Stimulated activated CD8-positive, alpha-beta memory T cell treated with anti-CD3 and anti-CD28 coated beads, Interleukin-12 subunit alpha, Interleukin-12 subunit beta, amount 100 ng/mL, for 1 hour (primary cell): ENCODE data around the gene RBM10.

Experiments
- DNase-seq: peaks from one replicate; pipeline ENCODE4 v3.0.0-alpha.2; 2020; ENCODE audit warnings: low read depth

Gene RBM10

DNA sequence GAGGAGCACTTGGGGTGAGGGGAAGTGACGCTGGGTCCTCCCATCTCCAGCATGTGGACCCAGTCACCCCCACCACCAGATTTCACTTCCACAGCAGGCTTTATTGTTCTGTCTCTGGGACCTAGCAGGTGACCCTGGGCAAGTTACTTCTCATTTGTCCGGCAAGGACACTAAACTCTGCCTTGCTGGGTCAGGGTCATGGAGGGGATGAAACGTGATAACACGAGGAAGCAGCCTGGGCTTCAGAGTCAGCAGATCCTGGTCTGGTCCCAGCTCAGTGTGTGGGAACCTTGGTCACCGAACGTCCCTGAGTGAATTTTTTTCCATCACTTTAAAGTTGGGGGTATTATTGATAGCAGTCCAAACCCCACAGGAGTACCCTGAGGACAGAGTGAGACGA lies 52.5 kb downstream of the RBM10 start:
- no peak for DNase-seq

DNA sequence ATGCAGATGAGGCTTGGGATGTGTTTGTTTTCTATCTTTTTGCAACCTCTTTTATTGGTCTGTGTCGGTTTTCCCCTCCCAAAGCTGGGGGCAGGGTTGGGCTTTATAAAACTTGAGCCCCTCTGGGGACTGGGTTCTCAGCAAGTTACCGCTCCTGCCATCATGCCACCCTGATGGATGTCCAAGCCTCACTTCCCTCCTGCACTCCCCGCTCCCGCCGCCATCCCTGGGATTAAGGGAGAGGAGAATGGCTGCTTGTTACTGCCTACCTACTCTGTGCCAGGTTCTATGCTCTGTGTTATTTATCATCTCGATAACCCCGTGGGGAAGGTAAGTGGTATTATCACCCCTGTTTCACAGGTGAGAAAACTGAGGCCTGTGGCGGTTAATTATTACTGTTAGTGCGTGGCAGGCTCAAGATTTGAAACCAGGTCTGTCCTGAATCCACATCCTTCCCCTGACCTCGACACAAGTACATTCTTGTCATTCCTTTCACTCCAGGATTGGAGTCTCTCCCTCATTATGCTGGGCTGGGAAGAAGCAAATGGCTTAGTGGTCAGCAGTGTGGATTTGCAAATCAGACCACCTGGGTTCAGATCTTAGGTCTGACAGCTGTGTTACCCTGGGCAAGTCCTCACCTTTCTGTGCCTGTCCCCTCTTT lies 53.1 kb downstream of the RBM10 start:
- no peak for DNase-seq

DNA sequence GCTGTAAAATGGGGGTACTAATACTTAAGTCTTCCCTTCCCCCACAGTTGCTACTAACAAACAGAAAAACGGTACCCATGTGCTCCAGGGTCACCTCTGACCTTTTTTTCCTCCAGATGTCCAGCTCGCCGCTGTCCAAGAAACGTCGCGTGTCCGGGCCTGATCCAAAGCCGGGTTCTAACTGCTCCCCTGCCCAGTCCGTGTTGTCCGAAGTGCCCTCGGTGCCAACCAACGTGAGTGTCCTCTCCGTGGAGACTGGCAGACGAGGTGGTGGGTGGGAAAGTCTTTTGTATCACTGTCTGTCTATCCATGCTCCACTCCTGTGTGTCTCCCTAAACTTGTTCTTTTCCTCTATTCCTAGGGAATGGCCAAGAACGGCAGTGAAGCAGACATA lies 53.7 kb downstream of the RBM10 start:
- DNase-seq, result no peak

DNA sequence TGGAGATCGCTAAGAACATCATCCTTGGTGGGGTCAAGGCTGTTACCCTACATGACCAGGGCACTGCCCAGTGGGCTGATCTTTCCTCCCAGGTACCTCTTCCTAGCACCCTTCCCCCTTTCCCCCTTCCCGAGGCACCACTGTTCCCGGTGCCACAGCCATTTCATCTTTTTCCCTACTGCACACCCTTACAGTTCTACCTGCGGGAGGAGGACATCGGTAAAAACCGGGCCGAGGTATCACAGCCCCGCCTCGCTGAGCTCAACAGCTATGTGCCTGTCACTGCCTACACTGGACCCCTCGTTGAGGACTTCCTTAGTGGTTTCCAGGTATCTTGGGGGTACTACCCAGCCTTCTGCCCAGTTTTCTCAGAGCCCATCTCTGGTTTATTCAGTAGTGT lies 54.3 kb downstream of the RBM10 start:
- no peak for DNase-seq

DNA sequence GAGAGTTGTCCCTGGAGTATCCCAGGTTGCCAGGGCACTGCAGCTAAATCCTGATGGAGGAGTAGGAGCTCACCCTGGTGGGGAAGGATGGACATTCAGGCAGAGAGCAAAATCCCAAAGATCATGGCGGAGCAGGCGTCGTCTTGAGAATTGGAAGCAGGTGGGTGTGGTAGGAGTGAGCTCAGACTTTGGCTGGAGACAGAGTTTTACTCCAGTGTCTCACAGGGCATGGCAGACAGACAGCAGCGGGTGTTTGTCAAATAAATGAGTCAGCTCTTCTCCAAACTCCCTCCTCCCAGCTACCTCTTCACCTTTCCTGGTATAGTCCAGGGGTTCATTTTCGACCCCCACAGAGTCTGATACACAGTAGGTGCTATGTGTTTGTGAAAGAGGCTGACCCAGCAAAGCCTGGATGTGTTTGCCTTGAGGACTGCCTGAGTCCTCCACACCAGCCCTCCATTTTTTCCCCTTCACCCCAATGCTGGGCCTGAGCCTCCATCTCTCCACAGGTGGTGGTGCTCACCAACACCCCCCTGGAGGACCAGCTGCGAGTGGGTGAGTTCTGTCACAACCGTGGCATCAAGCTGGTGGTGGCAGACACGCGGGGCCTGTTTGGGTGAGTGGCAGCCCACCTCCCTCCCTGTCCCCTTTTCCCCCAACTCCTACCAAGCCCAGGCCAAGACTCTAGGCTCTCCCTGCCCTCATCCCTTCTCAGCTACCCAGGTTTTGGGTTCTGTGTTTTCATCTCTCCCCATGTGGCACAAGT lies 55.5 kb downstream of the RBM10 start:
- DNase-seq, result no peak

DNA sequence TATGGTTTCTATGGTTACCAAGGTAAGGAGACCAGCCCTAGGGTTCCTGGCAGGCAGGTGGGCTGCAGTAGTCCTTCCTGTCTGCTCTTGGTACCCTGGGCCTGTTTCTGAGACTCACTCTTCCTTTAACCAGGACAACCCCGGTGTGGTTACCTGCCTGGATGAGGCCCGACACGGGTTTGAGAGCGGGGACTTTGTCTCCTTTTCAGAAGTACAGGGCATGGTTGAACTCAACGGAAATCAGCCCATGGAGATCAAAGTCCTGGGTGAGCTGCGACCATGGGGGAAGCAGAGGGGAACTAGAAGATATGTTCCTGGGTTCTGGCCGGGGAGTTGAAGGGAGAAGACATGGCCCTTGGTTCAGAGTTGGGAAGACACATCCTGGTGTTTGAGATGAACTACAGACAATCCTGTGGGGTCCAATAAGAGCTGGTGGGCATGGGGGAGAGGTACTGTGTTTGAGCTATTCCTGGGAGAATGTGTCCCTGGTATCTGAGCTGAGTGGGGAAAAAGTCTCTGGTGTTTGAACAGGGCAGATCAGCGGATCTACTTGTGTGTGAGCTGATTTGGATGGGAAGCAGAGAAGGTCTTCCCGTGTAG lies 56.4 kb downstream of the RBM10 start:
- DNase-seq, result no peak

DNA sequence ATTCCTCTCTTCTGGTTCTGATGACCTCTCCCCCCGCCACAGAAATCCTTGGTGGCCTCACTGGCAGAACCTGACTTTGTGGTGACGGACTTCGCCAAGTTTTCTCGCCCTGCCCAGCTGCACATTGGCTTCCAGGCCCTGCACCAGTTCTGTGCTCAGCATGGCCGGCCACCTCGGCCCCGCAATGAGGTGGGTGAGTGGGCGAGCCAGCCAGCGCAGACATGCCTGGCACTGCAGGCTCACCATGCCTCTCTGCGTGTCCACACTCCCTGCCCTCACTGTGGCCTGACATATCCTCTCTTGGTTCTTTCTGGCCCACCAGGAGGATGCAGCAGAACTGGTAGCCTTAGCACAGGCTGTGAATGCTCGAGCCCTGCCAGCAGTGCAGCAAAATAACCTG lies 57.3 kb downstream of the RBM10 start:
- no peak for DNase-seq

DNA sequence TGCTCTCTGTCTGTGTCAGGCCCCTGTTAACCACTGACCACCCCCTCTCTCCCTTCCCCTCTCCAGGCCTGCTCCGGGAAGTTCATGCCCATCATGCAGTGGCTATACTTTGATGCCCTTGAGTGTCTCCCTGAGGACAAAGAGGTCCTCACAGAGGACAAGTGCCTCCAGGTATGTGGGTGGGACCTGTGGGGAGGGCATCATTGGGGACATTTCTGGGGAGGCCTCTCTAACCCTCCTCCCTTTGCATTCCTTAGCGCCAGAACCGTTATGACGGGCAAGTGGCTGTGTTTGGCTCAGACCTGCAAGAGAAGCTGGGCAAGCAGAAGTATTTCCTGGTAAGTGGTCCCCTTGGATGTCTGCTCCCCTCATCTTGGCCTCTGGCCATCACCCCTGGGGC lies 57.9 kb downstream of the RBM10 start:
- no peak for DNase-seq

DNA sequence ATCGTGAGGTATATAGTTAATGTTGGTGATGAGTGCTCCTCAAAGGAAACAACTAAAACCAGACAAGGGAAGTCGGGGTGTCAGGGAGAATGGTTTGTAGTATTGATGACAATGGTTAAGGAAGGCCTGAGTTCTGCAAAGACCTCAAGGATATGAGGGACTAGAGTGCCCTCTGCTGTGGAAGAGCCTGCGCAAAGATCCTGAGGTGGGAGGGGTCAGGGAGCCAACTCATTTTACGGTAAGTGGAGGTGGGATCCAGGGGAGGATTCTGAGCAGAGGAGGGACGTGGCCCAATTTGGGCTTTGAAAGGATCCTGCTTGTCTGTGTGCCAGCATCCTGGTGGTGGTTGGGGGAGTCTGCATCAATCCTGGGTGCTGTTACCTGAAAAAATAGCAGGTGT lies 59.9 kb downstream of the RBM10 start:
- no peak for DNase-seq

DNA sequence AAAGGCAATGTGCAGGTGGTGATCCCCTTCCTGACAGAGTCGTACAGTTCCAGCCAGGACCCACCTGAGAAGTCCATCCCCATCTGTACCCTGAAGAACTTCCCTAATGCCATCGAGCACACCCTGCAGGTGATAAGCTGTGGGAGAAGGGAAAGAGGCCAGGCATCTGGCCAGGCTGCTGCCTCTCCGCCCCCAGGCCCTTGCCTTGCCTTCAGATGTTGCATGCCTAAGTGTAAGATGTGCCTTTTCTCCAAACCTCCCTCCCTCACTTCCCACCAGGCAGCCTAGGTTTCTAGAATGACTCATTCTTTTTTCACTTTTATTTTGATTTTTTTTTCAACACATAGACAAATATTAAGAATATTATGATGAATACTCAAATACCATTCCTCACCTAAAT lies 61.3 kb downstream of the RBM10 start:
- DNase-seq, result no peak

DNA sequence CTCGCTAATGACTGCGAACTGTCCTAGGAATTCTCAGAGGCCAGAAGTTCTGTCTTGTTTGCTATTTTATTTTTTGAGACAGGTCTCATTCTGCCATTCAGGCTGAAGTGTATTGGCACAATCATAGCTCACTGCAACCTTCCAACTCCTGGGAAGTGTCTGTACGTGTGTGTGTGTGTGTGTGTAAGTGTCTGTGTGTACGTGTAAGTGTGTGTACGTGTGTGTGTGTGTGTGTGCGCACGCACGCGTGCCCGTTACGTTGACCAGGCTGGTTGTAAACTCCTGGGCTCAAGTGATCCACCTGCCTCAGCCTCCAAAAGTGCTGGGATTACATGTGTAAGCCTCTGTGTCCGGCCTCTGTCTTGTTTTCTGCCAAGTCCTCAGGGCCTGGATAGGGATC lies 63.1 kb downstream of the RBM10 start:
- no peak for DNase-seq

DNA sequence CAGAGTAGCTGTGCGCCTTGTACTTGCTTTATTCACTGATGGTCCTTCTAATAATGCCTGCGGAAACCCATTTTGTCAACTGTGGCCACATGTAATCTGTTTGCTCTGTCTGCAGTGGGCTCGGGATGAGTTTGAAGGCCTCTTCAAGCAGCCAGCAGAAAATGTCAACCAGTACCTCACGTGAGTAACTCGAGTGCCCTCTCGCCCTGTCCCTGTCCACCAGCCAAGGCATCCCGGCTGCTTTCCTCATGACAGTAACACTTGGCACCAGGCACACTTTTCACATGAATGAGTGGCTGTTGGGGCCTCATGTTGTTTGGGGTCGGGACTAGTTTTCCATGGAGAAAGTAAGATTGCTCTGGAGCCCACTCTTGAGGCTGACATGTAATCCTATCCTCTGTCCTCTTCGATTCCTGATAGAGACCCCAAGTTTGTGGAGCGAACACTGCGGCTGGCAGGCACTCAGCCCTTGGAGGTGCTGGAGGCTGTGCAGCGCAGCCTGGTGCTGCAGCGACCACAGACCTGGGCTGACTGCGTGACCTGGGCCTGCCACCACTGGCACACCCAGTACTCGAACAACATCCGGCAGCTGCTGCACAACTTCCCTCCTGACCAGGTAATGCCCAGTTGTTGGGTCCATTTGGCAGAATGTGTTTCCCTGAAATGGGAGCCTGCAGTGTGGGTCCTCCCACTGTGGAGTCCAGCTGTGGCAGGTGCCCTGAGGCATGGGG lies 64.7 kb downstream of the RBM10 start:
- no peak for DNase-seq

DNA sequence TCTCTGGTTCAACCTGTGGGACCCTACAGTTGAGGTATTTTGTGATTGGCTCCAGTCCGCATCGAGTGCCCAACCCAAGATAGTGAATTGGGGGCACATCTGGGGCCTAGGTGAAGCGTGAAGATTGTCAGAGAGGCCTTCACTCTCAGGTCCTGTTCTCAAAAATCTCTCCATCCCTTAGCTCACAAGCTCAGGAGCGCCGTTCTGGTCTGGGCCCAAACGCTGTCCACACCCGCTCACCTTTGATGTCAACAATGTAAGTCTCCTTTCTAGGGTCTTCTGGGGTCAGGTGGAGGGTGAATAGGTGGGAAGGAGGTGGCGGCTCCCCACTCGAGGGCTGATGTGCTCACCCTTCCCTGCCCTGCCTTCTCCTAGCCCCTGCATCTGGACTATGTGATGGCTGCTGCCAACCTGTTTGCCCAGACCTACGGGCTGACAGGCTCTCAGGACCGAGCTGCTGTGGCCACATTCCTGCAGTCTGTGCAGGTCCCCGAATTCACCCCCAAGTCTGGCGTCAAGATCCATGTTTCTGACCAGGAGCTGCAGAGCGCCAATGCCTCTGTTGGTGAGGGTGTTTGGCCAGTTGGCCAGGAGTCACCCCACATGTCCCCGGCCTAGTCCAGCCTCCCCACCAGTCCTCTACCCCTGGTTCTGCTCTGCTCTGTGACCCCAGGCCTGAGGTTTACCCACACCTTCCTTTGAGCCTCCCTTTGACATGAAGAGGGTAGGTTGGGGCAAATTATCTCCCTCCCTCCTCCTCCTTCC lies 65.8 kb downstream of the RBM10 start:
- DNase-seq, result no peak

DNA sequence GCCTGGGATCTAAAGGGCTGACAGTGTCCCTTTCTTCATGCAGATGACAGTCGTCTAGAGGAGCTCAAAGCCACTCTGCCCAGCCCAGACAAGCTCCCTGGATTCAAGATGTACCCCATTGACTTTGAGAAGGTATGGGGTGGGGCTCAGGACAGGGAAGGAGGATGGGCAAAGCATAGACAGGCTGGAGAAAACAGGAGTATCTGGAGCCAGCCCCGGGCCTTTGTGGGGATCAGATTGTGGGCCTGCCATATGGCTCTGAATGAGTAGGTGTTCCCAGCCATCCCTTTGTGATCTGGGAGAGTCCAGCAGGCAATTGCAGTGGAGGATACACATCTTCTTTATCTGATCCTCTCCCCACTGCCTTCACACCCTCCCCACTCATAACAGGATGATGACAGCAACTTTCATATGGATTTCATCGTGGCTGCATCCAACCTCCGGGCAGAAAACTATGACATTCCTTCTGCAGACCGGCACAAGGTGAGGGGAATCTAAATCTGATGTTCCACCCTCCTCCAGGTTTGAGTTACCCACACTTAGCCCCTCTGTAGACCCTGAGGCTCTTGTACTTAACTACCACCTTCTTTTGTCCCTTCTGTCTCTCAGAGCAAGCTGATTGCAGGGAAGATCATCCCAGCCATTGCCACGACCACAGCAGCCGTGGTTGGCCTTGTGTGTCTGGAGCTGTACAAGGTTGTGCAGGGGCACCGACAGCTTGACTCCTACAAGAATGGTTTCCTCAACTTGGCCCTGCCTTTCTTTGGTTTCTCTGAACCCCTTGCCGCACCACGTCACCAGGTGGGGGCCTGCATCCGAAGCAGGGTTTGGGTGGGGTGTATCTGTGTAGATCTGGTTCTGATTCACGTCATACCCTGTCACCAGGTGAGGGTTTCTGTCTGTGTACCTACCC lies 67.6 kb downstream of the RBM10 start:
- DNase-seq, result no peak

DNA sequence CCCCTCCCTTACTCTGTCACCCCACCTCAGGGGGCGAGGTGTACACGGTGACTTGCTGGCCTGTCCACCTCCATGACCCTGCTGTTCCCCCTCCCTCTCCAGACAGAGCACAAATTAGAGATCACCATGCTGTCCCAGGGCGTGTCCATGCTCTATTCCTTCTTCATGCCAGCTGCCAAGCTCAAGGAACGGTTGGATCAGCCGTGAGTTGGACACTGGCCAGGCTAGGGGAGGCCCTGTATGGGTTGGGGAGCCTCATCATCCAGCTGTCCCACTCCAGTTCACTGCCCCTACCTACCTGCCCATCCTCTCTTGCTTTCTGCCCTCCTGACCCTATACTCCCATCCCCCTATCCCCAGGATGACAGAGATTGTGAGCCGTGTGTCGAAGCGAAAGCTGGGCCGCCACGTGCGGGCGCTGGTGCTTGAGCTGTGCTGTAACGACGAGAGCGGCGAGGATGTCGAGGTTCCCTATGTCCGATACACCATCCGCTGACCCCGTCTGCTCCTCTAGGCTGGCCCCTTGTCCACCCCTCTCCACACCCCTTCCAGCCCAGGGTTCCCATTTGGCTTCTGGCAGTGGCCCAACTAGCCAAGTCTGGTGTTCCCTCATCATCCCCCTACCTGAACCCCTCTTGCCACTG lies 69.5 kb downstream of the RBM10 start:
- no peak for DNase-seq

DNA sequence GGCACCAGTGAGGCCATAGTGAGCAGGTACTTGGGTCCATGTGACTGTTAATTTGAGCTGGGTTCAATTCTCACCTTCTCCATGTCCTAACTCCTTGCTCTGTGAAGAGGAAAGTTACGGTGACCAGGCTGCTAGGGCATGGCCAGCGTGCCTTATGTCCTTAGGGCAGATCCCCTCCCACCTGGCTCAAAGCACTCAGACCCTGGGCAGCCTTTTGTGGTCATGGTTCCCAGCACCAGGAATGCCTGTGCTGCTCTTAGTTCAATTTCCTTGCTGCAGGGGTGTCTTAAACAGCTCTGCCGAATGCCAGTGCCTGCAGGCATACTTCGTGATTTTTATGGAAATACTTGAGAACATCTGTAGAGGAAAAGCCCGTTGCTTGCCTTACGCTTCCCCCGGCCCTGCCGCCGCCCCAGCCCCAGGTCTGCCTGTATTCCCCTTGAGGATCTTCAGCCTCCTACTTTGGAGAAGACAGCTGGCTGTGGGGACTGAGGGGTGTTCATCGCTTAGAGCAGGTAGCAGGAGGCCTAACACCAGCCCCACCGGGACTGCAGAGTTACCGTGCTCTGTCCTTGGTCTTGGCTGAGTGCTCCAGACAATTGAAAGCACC lies 70.4 kb downstream of the RBM10 start:
- no peak for DNase-seq

DNA sequence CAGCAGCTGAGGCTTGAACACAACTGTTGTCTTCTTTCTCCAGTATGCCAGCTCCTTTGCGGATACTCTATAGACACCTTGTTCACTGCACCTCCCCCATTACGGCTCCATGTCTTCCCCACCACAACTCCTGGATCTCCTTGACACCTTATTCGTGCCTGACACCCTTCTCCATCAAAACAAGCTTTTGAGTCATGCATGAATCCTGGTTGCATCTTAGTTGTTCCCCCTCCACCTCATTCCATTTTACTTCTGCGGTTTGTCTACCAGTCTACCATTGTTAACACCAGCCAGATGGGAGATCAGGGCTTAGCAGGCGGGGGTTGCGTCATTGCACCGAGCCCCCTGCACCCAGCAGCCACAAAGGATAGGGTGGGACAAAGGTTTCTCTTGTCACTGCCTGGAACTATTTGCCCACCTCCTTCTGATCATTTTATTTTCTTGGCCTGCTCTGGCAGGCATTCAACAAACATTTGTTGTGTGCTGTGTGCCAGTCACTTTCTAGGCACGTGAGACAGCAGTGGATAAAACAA lies 71.4 kb downstream of the RBM10 start:
- no peak for DNase-seq

DNA sequence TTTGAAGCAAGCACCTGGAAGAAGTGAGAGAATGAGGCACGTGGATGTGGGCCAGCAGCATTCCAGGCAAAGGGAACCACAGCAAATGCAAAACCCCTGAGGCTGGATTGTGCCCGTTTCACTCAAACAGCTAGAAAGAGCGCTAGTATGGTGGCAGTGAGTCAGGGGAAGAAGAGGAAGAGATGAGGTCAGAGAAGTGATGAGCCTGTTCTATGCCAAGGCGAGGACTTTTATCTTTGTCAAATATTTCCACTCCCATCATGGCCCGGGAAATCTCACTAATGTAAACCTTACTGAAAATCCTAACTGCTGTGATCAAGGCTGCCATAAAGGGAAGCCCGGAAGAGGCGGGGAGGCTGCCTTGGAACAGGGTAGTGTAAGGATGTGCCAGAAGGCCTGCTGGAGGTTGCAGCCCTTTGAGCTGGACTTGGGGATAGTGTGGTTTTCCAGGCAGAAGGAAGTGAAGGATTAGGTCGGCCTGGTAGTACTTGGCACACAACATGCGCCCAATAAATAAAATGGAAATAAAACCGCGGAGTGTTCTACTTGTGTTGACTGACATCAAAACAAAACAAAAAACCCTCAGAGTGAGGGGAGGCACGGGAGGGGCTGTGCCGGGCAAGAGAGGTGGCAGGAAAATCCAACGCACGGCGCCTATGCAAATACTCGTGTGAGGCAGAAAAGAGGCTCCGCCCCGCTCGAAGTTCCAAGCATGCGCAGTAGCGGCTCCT lies 72.3 kb downstream of the RBM10 start:
- DNase-seq, result no peak

DNA sequence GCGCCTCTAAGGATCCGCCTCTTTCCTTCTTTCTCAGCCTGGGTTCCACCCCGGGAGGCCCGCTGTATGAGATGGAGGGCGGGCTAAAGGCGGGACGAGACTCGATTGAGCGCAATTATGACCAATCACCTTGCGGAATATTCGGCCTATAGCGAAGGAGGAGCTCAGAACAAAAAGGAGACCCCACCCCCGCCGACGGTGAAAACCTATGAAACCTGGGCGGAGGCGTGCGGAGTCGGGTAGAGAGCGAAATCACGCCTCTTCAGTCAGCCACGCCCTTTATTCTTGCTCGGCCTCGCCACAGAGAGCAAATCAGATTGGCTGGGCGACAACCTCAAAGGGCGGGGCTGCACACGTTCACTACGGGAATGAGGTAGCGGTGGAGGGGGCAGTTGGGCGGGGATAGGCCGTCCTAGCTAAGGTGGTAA lies 72.8 kb downstream of the RBM10 start:
- DNase-seq, result peak; percentile 89
